ENCODE data around the gene SCFD2.

Gene SCFD2

DNA sequence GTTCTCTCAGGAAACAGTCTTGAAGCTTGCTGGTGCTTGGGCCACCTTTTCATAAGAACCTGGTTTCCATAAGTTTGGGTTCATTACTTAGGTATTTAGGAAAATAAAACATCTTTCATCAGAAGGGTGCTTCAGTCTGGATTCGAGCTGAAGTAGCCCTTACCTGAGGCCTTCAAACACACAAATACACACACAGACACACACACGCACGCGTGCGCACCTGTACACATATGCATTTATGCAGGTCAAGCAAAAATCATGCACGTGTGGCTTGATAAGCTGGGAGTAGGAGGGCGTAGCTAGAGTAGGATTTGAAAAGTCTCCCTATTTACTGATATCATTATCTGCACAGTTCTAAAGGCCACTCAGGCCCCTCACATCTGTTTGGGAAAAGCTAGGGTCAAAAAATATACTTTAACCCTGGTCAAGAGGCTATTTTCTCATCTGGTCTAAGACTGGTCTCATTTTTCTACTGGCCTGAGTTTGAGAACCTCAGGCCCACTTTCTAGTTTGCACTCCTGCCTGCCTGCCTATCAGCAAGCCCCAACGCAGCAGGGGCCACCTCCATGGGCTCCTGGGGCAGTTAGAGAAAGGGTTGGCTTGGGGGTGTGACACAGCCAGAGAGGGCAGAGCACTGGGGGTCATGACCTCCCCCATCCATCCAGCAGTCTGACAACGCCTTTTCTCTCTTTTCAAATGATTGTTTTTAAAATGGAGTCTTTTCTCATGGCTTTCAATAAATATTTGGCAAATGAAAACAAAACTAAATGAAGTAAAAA, 439.5 kb downstream of the SCFD2 start:
- DNase-seq (ENCODE audit: low read depth) = no peak

DNA sequence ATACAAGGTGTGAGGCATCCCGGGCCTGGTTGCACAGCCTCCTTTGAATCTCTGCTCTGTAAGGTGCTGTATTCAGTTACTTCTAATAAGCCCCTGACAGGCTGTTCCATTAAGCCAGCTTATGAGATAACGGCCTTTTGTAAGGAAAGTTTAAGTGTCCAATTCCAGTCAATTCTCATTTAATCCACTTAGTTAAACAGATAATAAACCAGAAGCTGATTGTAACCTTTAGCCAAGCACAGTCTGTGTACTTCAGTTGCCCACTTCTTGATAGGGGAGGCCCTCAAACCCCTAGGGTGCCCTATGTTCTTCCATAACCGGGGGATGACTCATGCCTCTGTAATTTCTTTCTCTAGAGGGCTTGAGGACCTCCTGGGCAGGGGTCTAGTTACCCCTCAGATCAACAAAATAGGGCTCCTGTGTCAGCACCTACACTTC, 440.3 kb downstream of the SCFD2 start:
- DNase-seq (ENCODE audit: low read depth) = peak; percentile 17

GRCh38 chr4:52919461-52919860, 446.4 kb downstream of the SCFD2 start:
- DNase-seq (ENCODE audit: low read depth) = no peak

- no peak for DNase-seq (ENCODE audit: low read depth)
These were observed 448.0 kb downstream of the SCFD2 start for GRCh38 chr4:52917817-52918216.

GRCh38 chr4:52915730-52916300, 450.0 kb downstream of the SCFD2 start:
- DNase-seq (ENCODE audit: low read depth) = no peak

DNA sequence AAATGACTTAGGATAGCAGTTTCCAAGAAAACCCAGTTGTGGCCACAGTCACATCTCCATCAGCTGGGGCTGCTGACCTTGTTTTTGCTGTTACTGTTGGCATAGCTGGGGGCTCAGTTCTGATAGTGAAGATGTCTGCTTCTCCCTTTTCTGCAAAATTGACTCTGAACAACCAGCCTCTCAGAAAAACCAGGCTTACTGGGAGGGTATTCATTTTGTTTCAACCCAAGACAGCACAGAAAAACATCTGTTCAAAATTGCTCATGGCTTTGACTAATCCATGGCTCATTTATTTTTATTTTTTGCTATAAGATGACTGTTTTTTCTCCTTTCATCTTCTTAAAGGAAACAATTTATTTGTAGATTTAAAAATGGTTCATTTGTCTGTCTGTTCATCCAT, 450.7 kb downstream of the SCFD2 start:
- no peak for DNase-seq (ENCODE audit: low read depth)

- DNase-seq (ENCODE audit: low read depth) = peak; percentile 43
These were observed 451.7 kb downstream of the SCFD2 start for GRCh38 chr4:52914051-52914605.

DNA sequence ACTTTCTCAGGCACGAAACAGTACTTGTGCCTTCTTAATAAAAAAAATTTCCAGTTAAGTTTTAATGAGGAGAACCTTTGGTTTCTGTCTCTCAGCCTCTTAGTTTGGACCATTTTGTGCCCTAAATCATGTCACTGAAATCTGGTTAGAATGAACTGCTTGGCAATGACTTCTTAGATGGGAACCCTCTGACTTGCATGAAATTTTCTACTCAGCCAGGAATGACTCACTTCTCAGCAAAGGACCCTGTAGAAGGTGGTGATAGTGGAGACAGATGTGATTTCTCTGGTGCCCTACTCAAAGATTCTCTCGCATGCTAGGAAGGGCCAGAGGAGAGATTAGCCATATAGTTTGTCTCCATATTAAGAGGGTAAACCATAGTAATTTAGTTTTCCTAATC, 453.3 kb downstream of the SCFD2 start:
- DNase-seq (ENCODE audit: low read depth) = peak; percentile 22

GRCh38 chr4:52911684-52912294, 454.1 kb downstream of the SCFD2 start:
- peak; percentile 72 for DNase-seq (ENCODE audit: low read depth)

DNA sequence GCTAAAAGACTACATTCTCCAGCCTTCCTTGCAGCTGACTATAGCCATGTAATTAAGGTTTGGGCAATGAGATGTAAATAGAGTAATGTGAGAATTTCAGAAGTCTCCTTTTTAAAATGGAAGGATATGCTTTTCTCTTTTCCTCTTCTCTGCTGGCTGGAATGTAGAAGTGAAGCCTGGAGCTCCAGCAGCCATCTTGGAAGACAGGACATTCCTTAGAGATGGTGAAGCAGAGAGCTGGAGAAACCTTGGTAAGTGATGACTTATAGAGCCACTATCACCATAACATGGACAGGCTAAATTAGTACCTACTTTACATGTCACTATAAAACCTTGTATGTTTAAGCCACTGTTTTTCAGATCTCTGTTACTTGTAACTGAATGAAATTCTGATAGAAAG, 455.7 kb downstream of the SCFD2 start:
- DNase-seq (ENCODE audit: low read depth) = peak; percentile 10

DNA sequence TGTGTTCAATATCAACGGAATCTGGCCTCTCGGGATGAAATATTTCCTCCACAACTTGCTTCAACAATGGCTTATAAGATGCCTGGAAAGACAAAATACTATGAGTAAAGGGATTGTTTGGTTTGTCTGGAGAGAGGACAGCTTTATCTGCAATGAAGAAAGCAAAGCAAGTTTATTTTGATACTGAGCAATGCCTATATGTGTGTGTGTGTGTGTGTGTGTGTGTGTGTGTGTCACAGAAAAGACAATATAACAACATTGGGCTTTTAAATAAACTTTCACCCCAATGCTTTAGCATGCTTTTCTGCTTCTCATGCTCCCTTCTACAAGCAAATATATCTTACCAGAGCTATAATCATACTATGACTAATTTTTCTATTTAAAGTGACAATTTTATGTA, 458.4 kb downstream of the SCFD2 start:
- DNase-seq (ENCODE audit: low read depth) = no peak

- no peak for DNase-seq (ENCODE audit: low read depth)
These were observed 461.4 kb downstream of the SCFD2 start for GRCh38 chr4:52904421-52904820.

GRCh38 chr4:52903273-52903672, 462.6 kb downstream of the SCFD2 start:
- DNase-seq (ENCODE audit: low read depth) = no peak

DNA sequence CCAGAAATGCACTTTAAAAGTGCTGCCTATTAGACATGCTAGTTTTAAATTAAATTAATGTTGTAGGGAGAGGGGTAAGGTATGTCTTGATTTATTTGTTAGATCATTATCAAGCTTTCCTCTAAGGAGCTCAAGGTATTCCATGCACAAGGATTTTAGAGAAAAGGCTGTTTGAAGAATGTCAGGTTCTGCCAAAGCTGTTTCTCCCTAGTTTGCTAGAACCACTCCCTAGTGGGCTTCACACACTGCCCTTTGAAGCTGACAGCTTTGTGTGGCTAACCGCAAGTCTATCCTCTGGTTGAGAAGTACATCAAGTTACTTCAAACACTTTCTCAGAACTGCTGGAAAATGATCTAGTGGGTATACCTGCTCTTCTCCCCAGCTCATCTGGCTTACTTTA, 471.4 kb downstream of the SCFD2 start:
- no peak for DNase-seq (ENCODE audit: low read depth)

- DNase-seq (ENCODE audit: low read depth) = no peak
These were observed 473.0 kb downstream of the SCFD2 start for GRCh38 chr4:52892880-52893279.

DNA sequence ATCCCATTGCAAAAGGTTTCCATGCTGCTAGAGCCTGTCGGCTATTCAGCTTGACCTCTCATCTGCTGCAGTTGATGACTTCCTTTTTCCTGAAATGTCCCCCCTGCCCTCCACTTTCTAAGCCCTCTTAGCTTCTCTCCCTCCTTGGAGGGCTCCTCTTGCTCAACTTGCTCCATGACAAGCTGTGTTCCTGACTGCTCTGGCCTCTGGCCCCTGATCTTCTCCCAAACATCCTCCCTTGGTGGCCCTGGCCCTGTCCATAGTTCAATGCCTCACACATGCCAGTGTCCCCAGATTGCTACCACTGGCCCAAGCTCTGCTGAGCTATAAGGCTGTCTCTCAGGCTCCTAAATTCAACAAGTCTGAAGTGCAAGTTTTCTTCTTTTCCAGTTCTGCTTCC, 474.1 kb downstream of the SCFD2 start:
- DNase-seq (ENCODE audit: low read depth) = no peak

GRCh38 chr4:52890521-52890791, 475.4 kb downstream of the SCFD2 start:
- DNase-seq (ENCODE audit: low read depth) = no peak

GRCh38 chr4:52889778-52890520, 475.9 kb downstream of the SCFD2 start:
- no peak for DNase-seq (ENCODE audit: low read depth)

- no peak for DNase-seq (ENCODE audit: low read depth)
These were observed 476.5 kb downstream of the SCFD2 start for GRCh38 chr4:52889354-52889753.

GRCh38 chr4:52884994-52885393, 480.9 kb downstream of the SCFD2 start:
- no peak for DNase-seq (ENCODE audit: low read depth)

- DNase-seq (ENCODE audit: low read depth) = no peak
These were observed 481.9 kb downstream of the SCFD2 start for GRCh38 chr4:52883707-52884669.

Data from ELR (cell line).